ENCODE data around the gene HES5.

GRCh38 chr1:2509589-2509988, 20.5 kb downstream of the HES5 start:
- TF ChIP-seq CTCF (conservative IDR thresholded peaks at IDR 0.05; ENCODE audit: low read depth in 2 of 2) (no peak), CREB1 (CRISPR knock-in tag; IDR thresholded peaks at IDR 0.05; ENCODE audit: low read depth) (no peak), REST (IDR thresholded peaks at IDR 0.05; ENCODE audit: unreplicated experiment) (no peak), EZH2 (IDR thresholded peaks at IDR 0.05; ENCODE audit: low read depth, unreplicated experiment) (no peak), POLR2AphosphoS5 (IDR thresholded peaks at IDR 0.05; ENCODE audit: low read depth) (no peak), EZH2phosphoT487 (IDR thresholded peaks at IDR 0.05; ENCODE audit: unreplicated experiment) (no peak), JUNB (IDR thresholded peaks at IDR 0.05; ENCODE audit: unreplicated experiment) (no peak)
